Measurements from ENCODE around the gene MOSPD2.

The MOSPD2 gene

GRCh38 chrX:14930663-14931062 lies 57.4 kb downstream of the MOSPD2 start:
- ChIA-PET POLR2A (interaction anchor here (0.5 to 0.6 kb wide), 2 partner anchors 70 to 924 kb away, joined by 3 read pairs; partner anchors contain the start of gene AP1S2), CTCF (interaction anchor here (0.9 kb wide), 1 partner anchor 11 kb away, joined by 3 read pairs; no protein-coding TSS in a partner anchor)
- H3K27ac ChIP-seq (ENCODE audit: extremely low read depth, low read depth, low read length), result no peak overlapping the region
- no peak overlapping the region for H3K4me3 ChIP-seq (ENCODE audit: low read depth, low read length)
- TF ChIP-seq ZNF391 (tag by site-specific recombination; IDR thresholded peaks at IDR 0.05; ENCODE audit: borderline replicate concordance, low read depth) (no peak), TRIM28 (IDR thresholded peaks at IDR 0.05; ENCODE audit: borderline replicate concordance, low read length) (no peak), ZNF837 (tag by site-specific recombination; IDR thresholded peaks at IDR 0.05) (no peak), ZFP37 (tag by site-specific recombination; IDR thresholded peaks at IDR 0.05) (no peak), ZNF747 (tag by site-specific recombination; IDR thresholded peaks at IDR 0.05) (no peak), PRDM6 (tag by site-specific recombination; IDR thresholded peaks at IDR 0.05) (no peak), HOXD13 (CRISPR knock-in tag; IDR thresholded peaks at IDR 0.05; ENCODE audit: borderline replicate concordance) (no peak), ZNF624 (tag by site-specific recombination; IDR thresholded peaks at IDR 0.05) (no peak), PRDM1 (tag by site-specific recombination; IDR thresholded peaks at IDR 0.05) (no peak), ZNF211 (tag by site-specific recombination; IDR thresholded peaks at IDR 0.05; ENCODE audit: low read depth) (no peak)
- no peaks in the 10 kb centered on the region for H3K9me3 ChIP-seq (ENCODE audit: control insufficient read depth, insufficient read depth, low read depth, low read length)
- no peaks in the 10 kb centered on the region for H3K36me3 ChIP-seq (ENCODE audit: control insufficient read depth in 2 of 2, insufficient read depth in 1 of 2, low read length in 2 of 2)
- no peaks in the 10 kb centered on the region for H3K4me1 ChIP-seq (ENCODE audit: control insufficient read depth, insufficient read depth, low read length)

GRCh38 chrX:14932136-14932535 lies 58.9 kb downstream of the MOSPD2 start:
- CTCF ChIA-PET, result no interaction called here

GRCh38 chrX:14934423-14934822 lies 61.2 kb downstream of the MOSPD2 start:
- Histone ChIP-seq H3K4me1 (ENCODE audit: control insufficient read depth, insufficient read depth, low read length) (no peaks in the 10 kb centered on the region), H3K4me3 (ENCODE audit: low read depth, low read length) (no peak overlapping the region), H3K36me3 (ENCODE audit: control insufficient read depth in 2 of 2, insufficient read depth in 1 of 2, low read length in 2 of 2) (no peaks in the 10 kb centered on the region), H3K27ac (ENCODE audit: extremely low read depth, low read depth, low read length) (no peak overlapping the region), H3K9me3 (ENCODE audit: control insufficient read depth, insufficient read depth, low read depth, low read length) (no peaks in the 10 kb centered on the region)
- no peak for TF ChIP-seq GFI1B (tag by site-specific recombination; IDR thresholded peaks at IDR 0.05)
- POLR2A ChIA-PET, result no interaction called here
- CTCF ChIA-PET, result no interaction called here

More at GRCh38 chrX:14932136-14932535, 58.9 kb downstream of the MOSPD2 start:
- POLR2A ChIA-PET, result no interaction called here
- H3K4me1 ChIP-seq (ENCODE audit: control insufficient read depth, insufficient read depth, low read length), result no peaks in the 10 kb centered on the region
- H3K36me3 ChIP-seq (ENCODE audit: control insufficient read depth in 2 of 2, insufficient read depth in 1 of 2, low read length in 2 of 2), result no peaks in the 10 kb centered on the region
- H3K4me3 ChIP-seq (ENCODE audit: low read depth, low read length), result no peak overlapping the region
- H3K9me3 ChIP-seq (ENCODE audit: control insufficient read depth, insufficient read depth, low read depth, low read length), result no peaks in the 10 kb centered on the region
- H3K27ac ChIP-seq (ENCODE audit: extremely low read depth, low read depth, low read length), result no peak overlapping the region
- TF ChIP-seq MEIS1 (CRISPR knock-in tag; IDR thresholded peaks at IDR 0.05; ENCODE audit: borderline replicate concordance), result 0 out of 2 replicates have a peak, but pooled peaks have one; percentile 2
- TF ChIP-seq ZNF544 (tag by site-specific recombination; IDR thresholded peaks at IDR 0.05), result no peak

GRCh38 chrX:14936561-14936960 lies 63.3 kb downstream of the MOSPD2 start:
- Histone ChIP-seq H3K9me3 (ENCODE audit: control insufficient read depth, insufficient read depth, low read depth, low read length) (no peaks in the 10 kb centered on the region), H3K4me3 (ENCODE audit: low read depth, low read length) (no peak overlapping the region), H3K4me1 (ENCODE audit: control insufficient read depth, insufficient read depth, low read length) (no peaks in the 10 kb centered on the region), H3K27ac (ENCODE audit: extremely low read depth, low read depth, low read length) (no peak overlapping the region), H3K36me3 (ENCODE audit: control insufficient read depth in 2 of 2, insufficient read depth in 1 of 2, low read length in 2 of 2) (no peaks in the 10 kb centered on the region)
- TF ChIP-seq ZNF501 (tag by site-specific recombination; IDR thresholded peaks at IDR 0.05) (no peak), ZFHX2 (tag by site-specific recombination; conservative IDR thresholded peaks at IDR 0.05) (peak; percentile 61), ZNF221 (tag by site-specific recombination; IDR thresholded peaks at IDR 0.05; ENCODE audit: borderline replicate concordance) (no peak), ZNF660 (tag by site-specific recombination; IDR thresholded peaks at IDR 0.05) (no peak), EGR2 (tag by site-specific recombination; IDR thresholded peaks at IDR 0.05; ENCODE audit: low read depth) (peak; percentile 19; the same call in 1 of the 2 replicates), ZNF792 (tag by site-specific recombination; IDR thresholded peaks at IDR 0.05) (no peak), ZNF621 (tag by site-specific recombination; IDR thresholded peaks at IDR 0.05) (no peak), REPIN1 (tag by site-specific recombination; IDR thresholded peaks at IDR 0.05; ENCODE audit: low read depth) (no peak), ZSCAN16 (tag by site-specific recombination; IDR thresholded peaks at IDR 0.05) (no peak), ZXDB (tag by site-specific recombination; IDR thresholded peaks at IDR 0.05) (no peak)
- CTCF ChIA-PET, result no interaction called here
- POLR2A ChIA-PET, result no interaction called here

Data from HEK293 (cell line).